GM21360 (cell line): Measurements from ENCODE around the gene POU1F1.
"Not testable (repeated sequence)": the region's sequence is repeated elsewhere in the genome, so short reads cannot be mapped to it uniquely, and the experiment has no call there.

ENCODE experiments used
- ATAC-seq: cut with Tn5 transposase; IDR thresholded peaks from one replicate; pipeline ENCODE4 v1.9.1; 2021; ENCODE audit warnings: mild to moderate bottlenecking, moderate library complexity; ENCODE audit not compliant: unreplicated experiment

The POU1F1 gene

DNA sequence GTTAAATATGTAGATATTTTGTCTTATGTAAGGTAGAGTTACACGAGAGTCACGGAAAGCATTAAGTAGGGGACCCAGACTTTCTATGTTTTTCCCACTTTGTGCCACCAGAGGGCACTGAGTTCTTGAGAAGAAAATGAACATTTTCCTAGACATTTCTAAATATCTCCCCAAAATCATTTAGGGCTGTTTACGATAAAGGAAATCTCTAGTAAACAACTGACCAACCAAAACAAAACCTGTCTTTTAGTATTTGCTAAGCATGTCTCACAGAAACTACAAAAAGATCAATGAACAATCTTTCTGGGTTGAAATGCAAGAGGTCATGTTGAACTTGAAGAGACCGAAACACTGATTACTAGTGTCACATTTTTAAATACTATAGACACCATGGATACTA, 16.1 kb downstream of the POU1F1 start:
- ATAC-seq = peak; percentile 84

GRCh38 chr3:87250009-87250408, 26.4 kb downstream of the POU1F1 start:
- ATAC-seq = no peak

DNA sequence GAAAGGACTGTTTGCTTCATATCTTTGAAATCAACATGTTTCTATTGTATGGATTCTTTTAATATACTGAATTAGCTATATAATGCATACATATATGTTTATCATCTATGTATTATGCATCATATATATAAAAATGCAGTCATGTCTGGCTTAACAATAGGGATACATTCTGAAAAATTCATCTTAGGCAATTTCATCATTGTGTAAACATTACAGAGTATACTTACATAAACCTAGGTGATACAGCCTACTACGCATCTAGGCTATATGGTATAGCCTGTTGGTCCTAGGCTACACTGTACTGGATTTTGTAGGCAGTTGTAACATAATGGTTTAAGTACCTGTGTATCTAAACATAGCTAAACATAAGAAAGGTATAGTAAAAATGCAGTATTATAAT, 27.6 kb downstream of the POU1F1 start:
- ATAC-seq = no peak

DNA sequence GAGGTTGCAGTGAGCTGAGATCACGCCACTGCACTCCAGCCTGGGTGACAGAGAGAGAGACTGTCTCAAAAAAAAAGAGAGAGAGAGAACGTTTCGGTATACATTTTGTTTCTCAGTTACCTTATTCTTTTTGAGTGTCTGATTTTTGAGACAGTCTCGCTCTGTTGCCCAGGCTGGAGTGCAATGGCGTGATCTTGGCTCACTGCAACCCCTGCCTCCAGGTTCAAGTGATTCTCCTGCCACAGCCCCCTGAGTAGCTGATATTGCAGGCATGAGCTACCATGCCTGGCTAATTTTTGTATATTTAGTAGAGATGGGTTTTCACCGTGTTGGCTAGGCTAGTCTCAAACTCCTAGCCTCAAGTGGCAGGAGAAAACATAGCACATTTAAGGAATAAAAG, 28.2 kb downstream of the POU1F1 start:
- not testable (repeated sequence) for ATAC-seq

DNA sequence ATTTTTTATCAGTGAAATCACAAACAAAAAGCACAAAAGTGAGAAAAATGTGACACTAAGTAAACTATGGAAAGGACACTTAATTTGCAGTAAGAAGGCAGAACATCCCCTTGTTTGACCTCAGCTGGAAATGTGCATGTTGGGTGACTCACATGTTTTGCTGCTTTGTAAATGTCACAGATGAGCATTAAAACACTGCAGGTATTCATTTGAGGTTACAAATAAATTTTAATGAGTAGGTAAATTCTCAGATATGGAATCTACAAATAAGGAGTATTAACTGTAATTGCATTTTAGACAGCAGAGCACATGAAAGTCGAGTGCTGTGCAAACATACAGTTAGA, 29.0 kb downstream of the POU1F1 start:
- ATAC-seq = no peak

GRCh38 chr3:87246662-87247429, 29.5 kb downstream of the POU1F1 start:
- no peak for ATAC-seq

DNA sequence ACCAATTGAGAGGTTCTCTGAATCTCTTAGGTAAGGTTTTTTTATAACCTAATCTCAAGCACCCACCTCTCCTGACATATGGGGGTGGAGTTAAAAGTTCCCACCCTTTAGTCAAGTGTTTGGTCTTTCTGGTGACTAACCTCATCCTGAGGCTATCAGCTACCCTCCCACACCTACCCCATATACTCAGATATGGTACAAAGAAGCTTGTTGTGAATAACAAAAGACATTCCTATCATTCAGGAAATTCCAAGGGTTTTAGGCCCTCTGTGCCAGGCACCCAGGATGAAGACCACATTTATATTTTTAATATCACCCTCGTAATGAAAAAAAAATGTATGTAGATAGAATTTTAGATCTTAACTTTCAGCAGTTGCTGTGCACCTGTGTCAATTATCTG, 40.3 kb downstream of the POU1F1 start:
- no peak for ATAC-seq

- no peak for ATAC-seq
Measured at GRCh38 chr3:87233805-87234204, 42.6 kb downstream of the POU1F1 start.

DNA sequence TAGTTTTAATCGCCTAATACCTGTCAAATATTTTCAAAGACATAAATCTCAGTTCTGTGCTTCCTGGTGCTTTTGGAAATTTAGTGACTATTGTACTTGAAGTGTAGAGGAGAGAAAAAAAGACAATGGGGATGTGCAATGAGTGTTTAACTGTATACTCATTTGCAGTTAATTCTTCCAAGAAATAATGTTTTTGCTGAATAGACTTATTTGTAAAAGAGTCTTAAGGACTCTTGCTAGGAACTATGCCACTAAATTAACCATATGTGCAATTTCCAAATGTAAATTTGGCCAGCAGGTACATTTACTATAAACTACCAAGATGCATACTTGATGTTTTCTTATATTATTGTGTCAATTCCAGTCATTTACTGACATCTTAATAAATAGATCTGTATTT, 47.3 kb downstream of the POU1F1 start:
- no peak for ATAC-seq

GRCh38 chr3:87228316-87228715, 48.1 kb downstream of the POU1F1 start:
- no peak for ATAC-seq

DNA sequence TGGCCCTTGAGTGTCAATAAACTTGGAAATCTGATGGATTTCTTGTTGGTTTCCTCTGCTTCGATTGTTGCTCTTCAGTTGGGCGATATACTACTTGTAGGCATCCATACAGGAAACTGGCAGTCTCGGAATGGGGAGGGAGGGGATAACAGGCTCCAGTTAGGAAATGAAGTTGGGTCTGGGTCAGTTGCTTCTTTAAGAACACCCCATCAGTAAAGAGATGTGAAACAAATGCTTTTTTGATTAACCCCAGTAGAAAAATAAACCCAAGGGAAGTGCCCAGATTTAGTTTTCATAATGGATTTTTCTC, 48.6 kb downstream of the POU1F1 start:
- ATAC-seq = peak; percentile 12

- peak; percentile 91 for ATAC-seq
Measured at GRCh38 chr3:87227104-87227834, 49.1 kb downstream of the POU1F1 start, which contains the start of gene CHMP2B. Gene CHMP2B, plus strand, starts transcription at chr3:87227309. Its CDS starts 214 bp downstream, at chr3:87227523.

DNA sequence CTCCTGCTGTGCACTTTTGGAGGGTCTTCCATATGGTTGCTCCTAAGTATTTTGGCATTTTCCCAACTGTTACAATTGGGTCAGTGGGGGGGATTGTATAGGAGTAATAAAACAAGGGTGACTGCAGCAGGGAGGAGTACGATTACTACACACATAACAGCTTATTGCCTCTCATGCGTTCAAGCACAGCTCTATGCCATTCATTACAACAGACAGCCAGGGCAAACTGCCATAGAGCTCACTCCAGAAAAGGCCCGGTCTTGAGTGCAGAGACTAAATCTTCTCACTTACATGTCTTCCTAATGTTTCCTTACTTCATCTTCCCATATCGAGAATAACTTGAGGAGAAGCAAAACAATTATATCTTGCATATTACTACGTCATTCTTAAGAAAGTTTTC, 50.7 kb downstream of the POU1F1 start:
- ATAC-seq = no peak

GRCh38 chr3:87219611-87220010, 56.8 kb downstream of the POU1F1 start:
- no peak for ATAC-seq

- ATAC-seq = no peak
Measured at GRCh38 chr3:87218560-87218959, 57.8 kb downstream of the POU1F1 start.
